GM12878 (cell line): ENCODE data around the gene PRKCD. TPM values are rescaled to one million over a fixed set of nuclear protein-coding genes. Genes with fewer than 3 reads are reported as not detected.

Experiments used
- ATAC-seq: fragments of 200-7000 bp; cut with Tn5 transposase; 3 replicates; pipeline ENCODE4 v1.9.1; 2020; ENCODE audit warnings: mild to moderate bottlenecking, moderate library complexity
- BruUV-seq: library from RNA; stranded (reverse); fragments of 400-500 nt; replicated peaks from 2 replicates; lab custom pipeline; 2021; lab: Mats Ljungman, UMichigan
- CTCF ChIA-PET: fragments of 300-600 bp; sonication (Branson Sonifier 250); formaldehyde crosslinking; extraction: SDS; loops from one replicate; lab custom pipeline; 2021; ENCODE audit warnings: inconsistent platforms; lab: Yijun Ruan, JAX
- POLR2A ChIA-PET: fragments of 350-600 bp; formaldehyde crosslinking; extraction: SDS; loops from one replicate; lab custom pipeline; 2021; ENCODE audit warnings: inconsistent platforms; lab: Charles Lee
- RAD21 ChIA-PET: fragments of 300-600 bp; sonication (Branson Sonifier 250); formaldehyde crosslinking; loops from one replicate; lab custom pipeline; 2023; ENCODE audit warnings: antibody characterized with exemption; ENCODE audit not compliant: unreplicated experiment; lab: Charles Lee
- SMC1A ChIA-PET: fragments of 300-600 bp; sonication (Branson Sonifier 250); formaldehyde crosslinking; loops from one replicate; lab custom pipeline; 2023; ENCODE audit not compliant: unreplicated experiment, uncharacterized antibody; lab: Charles Lee
- DNase-seq: peaks from one replicate; pipeline ENCODE4 v3.0.0-alpha.2; 2011; ENCODE audit warnings: low read depth, low spot score
- FAIRE-seq: peaks from 3 replicates; lab custom pipeline; 2011; peaks lifted over from hg19 to GRCh38; lab: Jason Lieb, UNC
- H2AFZ ChIP-seq: 2 replicates; pipeline ENCODE4 v1.6.0; 2011; ENCODE audit warnings: low read depth, low read length, control low read depth; ENCODE audit not compliant: control insufficient read depth
- H3K27ac ChIP-seq: 2 replicates; pipeline ENCODE4 v1.5.1; 2011; ENCODE audit warnings: control low read depth; ENCODE audit not compliant: control insufficient read depth, insufficient read depth
- H3K27me3 ChIP-seq, 2 experiments: replicated peaks in 1 of 2; 2 replicates each; pipeline versions ENCODE4 v1.6.0 to v1.6.1; 2011; ENCODE audit warnings: low read length in 1 of 2; ENCODE audit not compliant: control insufficient read depth in 2 of 2, insufficient read depth in 2 of 2
- H3K36me3 ChIP-seq, 2 experiments: 2 replicates each; pipeline ENCODE4 v1.5.1; 2011; ENCODE audit warnings: low read length in 1 of 2; ENCODE audit not compliant: control insufficient read depth in 2 of 2, insufficient read depth in 2 of 2
- H3K4me1 ChIP-seq: 2 replicates; pipeline ENCODE4 v1.6.1; 2011; ENCODE audit warnings: mild to moderate bottlenecking, low read length, moderate library complexity, mixed read lengths; ENCODE audit not compliant: control insufficient read depth, insufficient read depth
- H3K4me2 ChIP-seq: 2 replicates; pipeline ENCODE4 v1.6.0; 2011; ENCODE audit warnings: control low read depth; ENCODE audit not compliant: control insufficient read depth, insufficient read depth
- H3K4me3 ChIP-seq: fragments of 200-600 bp; sonication (generic); 2 replicates; pipeline ENCODE4 v1.5.1; 2016
- H3K79me2 ChIP-seq: 2 replicates; pipeline ENCODE4 v1.6.0; 2011; ENCODE audit warnings: low read length; ENCODE audit not compliant: control insufficient read depth, insufficient read depth
- H3K9ac ChIP-seq: 2 replicates; pipeline ENCODE4 v1.8.0; 2011; ENCODE audit warnings: low read length, control low read depth, mixed read lengths; ENCODE audit not compliant: control insufficient read depth, insufficient read depth
- H3K9me3 ChIP-seq: replicated peaks from 3 replicates; pipeline ENCODE4 v1.5.1; 2011; ENCODE audit warnings: mild to moderate bottlenecking, low read length; ENCODE audit not compliant: control insufficient read depth, insufficient read depth
- H4K20me1 ChIP-seq: 2 replicates; pipeline ENCODE4 v1.6.0; 2011; ENCODE audit not compliant: control insufficient read depth, insufficient read depth
- CEBPB ChIP-seq, 2 experiments: fragments of 150-350 bp in 1 of 2; IDR thresholded peaks; 2 replicates each; pipeline ENCODE4 v1.6.1; 2012 to 2014; ENCODE audit warnings: low read depth in 2 of 2, low read length in 2 of 2, borderline replicate concordance in 1 of 2, inconsistent platforms in 1 of 2
- EP300 ChIP-seq, 2 experiments: fragments of 150-350 bp in 1 of 2; IDR thresholded peaks; 2 replicates each; pipeline ENCODE4 v1.6.1; 2011 to 2012; ENCODE audit warnings: low read depth in 2 of 2, low read length in 2 of 2, borderline replicate concordance in 1 of 2, improper control_type of control experiment in 1 of 2, inconsistent platforms in 1 of 2; ENCODE audit not compliant: control insufficient read depth in 1 of 2
- HDAC2 ChIP-seq: fragments of 200-600 bp; sonication (generic); IDR thresholded peaks from 2 replicates; pipeline ENCODE4 v1.6.1; 2017
- IKZF1 ChIP-seq: fragments of 450-650 bp; conservative IDR thresholded peaks from 2 replicates; pipeline ENCODE4 v1.6.1; 2017; ENCODE audit warnings: antibody characterized with exemption, mild to moderate bottlenecking
- JUND ChIP-seq: IDR thresholded peaks from 2 replicates; pipeline ENCODE4 v1.6.1; 2012; ENCODE audit warnings: low read depth, mild to moderate bottlenecking, low read length, improper control_type of control experiment, moderate library complexity
- KAT2A ChIP-seq: conservative IDR thresholded peaks from 2 replicates; pipeline ENCODE4 v1.6.1; 2011; ENCODE audit warnings: low read depth, low read length; ENCODE audit not compliant: control insufficient read depth
- NFIC ChIP-seq: IDR thresholded peaks from 2 replicates; pipeline ENCODE4 v1.6.1; 2012; ENCODE audit warnings: low read depth, mild to moderate bottlenecking, inconsistent platforms, low read length, moderate library complexity
- NRF1 ChIP-seq: conservative IDR thresholded peaks from 2 replicates; pipeline ENCODE4 v1.6.1; 2011; ENCODE audit warnings: mild to moderate bottlenecking, low read depth, low read length, improper control_type of control experiment
- PAX8 ChIP-seq: fragments of 450-650 bp; IDR thresholded peaks from 2 replicates; pipeline ENCODE4 v1.6.1; 2017; ENCODE audit warnings: mild to moderate bottlenecking, moderate library complexity
- POLR2AphosphoS2 ChIP-seq: IDR thresholded peaks from 2 replicates; pipeline ENCODE4 v1.6.1; 2011; ENCODE audit warnings: low read depth, mild to moderate bottlenecking, low read length, improper control_type of control experiment, moderate library complexity
- RAD51 ChIP-seq: fragments of 450-650 bp; IDR thresholded peaks from 2 replicates; pipeline ENCODE4 v1.6.1; 2016; ENCODE audit warnings: moderate library complexity, mild to moderate bottlenecking, inconsistent platforms
- ZNF24 ChIP-seq: fragments of 450-650 bp; IDR thresholded peaks from 2 replicates; pipeline ENCODE4 v1.6.1; 2017; ENCODE audit warnings: antibody characterized with exemption, mild to moderate bottlenecking
- ZZZ3 ChIP-seq: IDR thresholded peaks from 2 replicates; pipeline ENCODE4 v1.6.1; 2011; ENCODE audit warnings: low read depth; ENCODE audit not compliant: control insufficient read depth, insufficient read length
- WGBS: methylation state at CpG from one replicate; pipeline ENCODE4 v1.1.6; 2016; ENCODE audit warnings: low lambda C conversion rate; ENCODE audit not compliant: insufficient replicate concordance, insufficient coverage; ENCODE audit errors: missing lambda C conversion rate; 5-methylcytosine and 5-hydroxymethylcytosine counted together
- in situ Hi-C: fragments of 300-500 bp; cut with MboI; formaldehyde crosslinking; loops from 9 replicates; pipeline ENCODE4 v1.14.3; 2018; ENCODE audit warnings: mixed read lengths
- intact Hi-C: fragments of 100-400 bp; cut with micrococcal nuclease; formaldehyde crosslinking; loops from one replicate; pipeline ENCODE4 v1.14.2; 2022; ENCODE audit not compliant: unreplicated experiment
- polyA plus RNA-seq, 11 experiments: library from polyadenylated mRNA; depleted of rRNA in 4 of 11; unstranded in 6 of 11; stranded (reverse) in 5 of 11; fragments of >200 nt; fragmentation: Nextera tagmentation in 4 of 11; fragmentation: Illumina TruSeq in 1 of 11; extraction: Ambion mirVana in 4 of 11; extraction: Trizol in 1 of 11; gene quantifications; 1 replicate in 1 of 11; 2 replicates in 10 of 11; pipeline versions ENCODE4 v1.2.1 to v1.2.3, GENCODE V29; 2011 to 2016; ENCODE audit warnings: inconsistent platforms in 2 of 11, missing spikeins in 2 of 11, low read depth in 1 of 11
- total RNA-seq, 4 experiments: library from RNA; depleted of rRNA in 3 of 4; stranded (reverse); fragments of >200 nt in 3 of 4; fragmentation: Illumina TruSeq in 1 of 4; extraction: Trizol in 1 of 4; gene quantifications; 2 replicates each; pipeline versions ENCODE4 v1.2.1 to v1.2.3, GENCODE V29; 2013 to 2021
- TF ChIP-seq, protein P1 (sequence below): fragments of 450-650 bp; formaldehyde crosslinking; IDR thresholded peaks from 2 replicates; pipeline ENCODE4 v1.4.0; 2022; ENCODE audit warnings: mild to moderate bottlenecking, moderate library complexity
- TF ChIP-seq, protein P2 (sequence below): fragments of 450-650 bp; IDR thresholded peaks from 2 replicates; pipeline ENCODE4 v1.6.1; 2017; ENCODE audit warnings: mild to moderate bottlenecking

PRKCD gene
- total and polyA plus RNA-seq, 10 of the 15 experiments (the other 5 are each of a cell fraction or from before 2014, with no cell fraction given): 10.0 to 114 (median 42.4) TPM

DNA sequence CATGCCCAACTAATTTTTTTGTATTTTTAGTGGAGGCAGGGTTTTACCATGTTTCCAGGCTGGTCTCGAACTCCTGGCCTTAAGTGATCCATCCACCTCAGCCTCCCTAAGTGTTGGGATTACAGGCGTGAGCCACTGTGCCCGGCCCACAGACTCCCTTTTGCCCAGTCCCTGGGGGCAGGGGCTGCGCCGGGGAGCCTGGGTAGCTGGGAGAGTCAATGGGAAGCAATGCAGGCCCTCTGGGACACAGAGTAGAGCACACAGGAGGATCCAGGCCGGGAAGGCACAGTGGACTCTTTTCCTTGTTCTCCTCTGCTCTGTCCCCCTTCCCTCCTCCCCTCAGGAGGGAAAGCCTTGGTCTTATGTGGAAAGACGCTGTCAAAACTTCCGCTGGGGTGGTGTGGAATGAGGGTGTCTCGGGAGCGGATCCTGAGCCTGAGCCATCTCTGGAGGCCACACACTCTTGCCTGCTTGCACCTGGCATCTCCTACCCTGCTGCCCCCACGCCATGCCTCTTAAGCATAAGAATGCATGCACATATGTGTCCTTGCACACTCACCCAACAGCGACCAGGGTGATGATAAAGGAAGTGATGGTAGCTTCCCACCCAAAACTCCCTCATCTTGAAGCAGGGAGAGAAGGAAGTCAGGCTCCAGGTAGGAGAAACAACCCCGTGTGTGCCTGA, 11.9 kb upstream of the PRKCD start (continued):
- TF ChIP-seq, protein P1, sequence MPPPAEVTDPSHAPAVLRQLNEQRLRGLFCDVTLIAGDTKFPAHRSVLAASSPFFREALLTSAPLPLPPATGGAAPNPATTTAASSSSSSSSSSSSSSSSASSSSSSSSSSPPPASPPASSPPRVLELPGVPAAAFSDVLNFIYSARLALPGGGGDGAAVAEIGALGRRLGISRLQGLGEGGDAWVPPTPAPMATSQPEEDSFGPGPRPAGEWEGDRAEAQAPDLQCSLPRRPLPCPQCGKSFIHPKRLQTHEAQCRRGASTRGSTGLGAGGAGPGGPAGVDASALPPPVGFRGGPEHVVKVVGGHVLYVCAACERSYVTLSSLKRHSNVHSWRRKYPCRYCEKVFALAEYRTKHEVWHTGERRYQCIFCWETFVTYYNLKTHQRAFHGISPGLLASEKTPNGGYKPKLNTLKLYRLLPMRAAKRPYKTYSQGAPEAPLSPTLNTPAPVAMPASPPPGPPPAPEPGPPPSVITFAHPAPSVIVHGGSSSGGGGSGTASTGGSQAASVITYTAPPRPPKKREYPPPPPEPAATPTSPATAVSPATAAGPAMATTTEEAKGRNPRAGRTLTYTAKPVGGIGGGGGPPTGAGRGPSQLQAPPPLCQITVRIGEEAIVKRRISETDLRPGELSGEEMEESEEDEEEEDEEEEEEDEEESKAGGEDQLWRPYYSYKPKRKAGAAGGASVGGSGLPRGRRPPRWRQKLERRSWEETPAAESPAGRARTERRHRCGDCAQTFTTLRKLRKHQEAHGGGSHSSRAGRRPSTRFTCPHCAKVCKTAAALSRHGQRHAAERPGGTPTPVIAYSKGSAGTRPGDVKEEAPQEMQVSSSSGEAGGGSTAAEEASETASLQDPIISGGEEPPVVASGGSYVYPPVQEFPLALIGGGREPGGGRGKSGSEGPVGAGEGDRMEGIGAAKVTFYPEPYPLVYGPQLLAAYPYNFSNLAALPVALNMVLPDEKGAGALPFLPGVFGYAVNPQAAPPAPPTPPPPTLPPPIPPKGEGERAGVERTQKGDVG (CRISPR knock-in tag): no peak
- TF ChIP-seq JUND: no peak
- TF ChIP-seq HDAC2: no peak
- TF ChIP-seq ZNF24: no peak
- no peak for TF ChIP-seq PAX8
- no peak for TF ChIP-seq EP300 (IDR thresholded peaks at IDR 0.05; ENCODE audit: borderline replicate concordance in 1 of 2, control insufficient read depth in 1 of 2, low read depth in 2 of 2, low read length in 2 of 2)
- TF ChIP-seq IKZF1: no peak

DNA sequence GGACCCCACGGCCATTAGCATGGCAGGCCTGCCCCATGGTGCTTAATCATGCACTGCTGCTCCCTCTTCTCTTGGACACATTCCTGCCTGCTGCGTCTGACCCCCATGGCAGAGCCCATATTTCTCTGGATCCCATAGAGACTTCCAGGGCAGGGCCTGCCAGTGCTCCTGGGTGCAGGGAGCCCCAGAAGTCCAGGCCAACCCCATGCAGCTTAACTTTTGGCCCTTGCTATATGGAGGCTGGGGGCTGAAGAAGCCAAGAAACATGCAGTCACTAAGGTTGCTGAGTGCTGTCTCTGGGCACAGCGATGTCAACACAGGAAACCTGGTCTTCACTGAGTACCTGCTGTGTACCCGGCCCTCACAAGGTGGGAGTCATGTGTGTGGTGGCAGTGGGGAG, 11.3 kb upstream of the PRKCD start:
- ATAC-seq: no peak
- Histone ChIP-seq H4K20me1 (no peaks in the 10 kb centered on the region), H3K36me3 (no peaks in the 10 kb centered on the region), H3K9ac (no peak overlapping the region), H3K9me3 (no peaks in the 10 kb centered on the region), H3K4me3 (no peak overlapping the region), H3K4me2 (no peak overlapping the region), H3K79me2 (no peaks in the 10 kb centered on the region), H3K4me1 (no peaks in the 10 kb centered on the region), H3K27ac (no peak overlapping the region), H3K27me3 (no peaks in the 10 kb centered on the region), H2AFZ (no peak overlapping the region)
- no TSS peak for BruUV-seq
- no peak for DNase-seq
- intact Hi-C loops: no loop called here
- POLR2A ChIA-PET: interaction anchor here (1.7 to 3.2 kb wide), 2 partner anchors 11 to 20 kb away, joined by 5 to 14 read pairs; partner anchors contain the start of gene PRKCD
- RAD21 ChIA-PET: no interaction called here
- SMC1A ChIA-PET: interaction anchor here (1.5 to 1.8 kb wide), 2 partner anchors 8 to 10 kb away, joined by 4 to 5 read pairs; no protein-coding TSS in a partner anchor
- FAIRE-seq: no peak
- CTCF ChIA-PET: interaction anchor here (1.1 to 1.3 kb wide), 4 partner anchors 8 to 47 kb away, joined by 3 to 5 read pairs (median 3); no protein-coding TSS in a partner anchor
- 62% methylated on average over 4 of the region's 4 CpGs for WGBS
- in situ Hi-C loops: no loop called here
- TF ChIP-seq POLR2AphosphoS2 (no peak), CEBPB (IDR thresholded peaks at IDR 0.05; ENCODE audit: borderline replicate concordance in 1 of 2, low read depth in 2 of 2, low read length in 2 of 2) (no peak), NRF1 (no peak), ZZZ3 (no peak), NFIC (no peak), RAD51 (no peak), KAT2A (no peak)
- TF ChIP-seq, protein P2, sequence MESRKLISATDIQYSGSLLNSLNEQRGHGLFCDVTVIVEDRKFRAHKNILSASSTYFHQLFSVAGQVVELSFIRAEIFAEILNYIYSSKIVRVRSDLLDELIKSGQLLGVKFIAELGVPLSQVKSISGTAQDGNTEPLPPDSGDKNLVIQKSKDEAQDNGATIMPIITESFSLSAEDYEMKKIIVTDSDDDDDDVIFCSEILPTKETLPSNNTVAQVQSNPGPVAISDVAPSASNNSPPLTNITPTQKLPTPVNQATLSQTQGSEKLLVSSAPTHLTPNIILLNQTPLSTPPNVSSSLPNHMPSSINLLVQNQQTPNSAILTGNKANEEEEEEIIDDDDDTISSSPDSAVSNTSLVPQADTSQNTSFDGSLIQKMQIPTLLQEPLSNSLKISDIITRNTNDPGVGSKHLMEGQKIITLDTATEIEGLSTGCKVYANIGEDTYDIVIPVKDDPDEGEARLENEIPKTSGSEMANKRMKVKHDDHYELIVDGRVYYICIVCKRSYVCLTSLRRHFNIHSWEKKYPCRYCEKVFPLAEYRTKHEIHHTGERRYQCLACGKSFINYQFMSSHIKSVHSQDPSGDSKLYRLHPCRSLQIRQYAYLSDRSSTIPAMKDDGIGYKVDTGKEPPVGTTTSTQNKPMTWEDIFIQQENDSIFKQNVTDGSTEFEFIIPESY: no peak
